Esophagus (tissue), 2 donors: ENCODE results near the gene MARK2. TPM values are rescaled to one million over a fixed set of nuclear protein-coding genes. Genes with fewer than 3 reads are reported as not detected.
A peak's percentile ranks its signal among the peaks of the same experiment; 100 is the strongest.

Source experiments
- H3K27ac ChIP-seq, 2 donors: one replicate each; pipeline ENCODE4 v1.5.1; 2013; ENCODE audit warnings: low read depth in 2 of 2, mild to moderate bottlenecking in 2 of 2, inconsistent platforms in 1 of 2, low read length in 1 of 2, moderate library complexity in 1 of 2
- H3K27me3 ChIP-seq, 2 donors: one replicate each; pipeline ENCODE4 v1.6.1; 2013; ENCODE audit warnings: low read length in 2 of 2, control low read depth in 1 of 2, mild to moderate bottlenecking in 1 of 2; ENCODE audit not compliant: insufficient read depth in 2 of 2, control insufficient read depth in 1 of 2
- H3K36me3 ChIP-seq, 2 donors: one replicate each; pipeline ENCODE4 v1.6.1; 2013; ENCODE audit warnings: low read length in 1 of 2; ENCODE audit not compliant: control insufficient read depth in 2 of 2, insufficient read depth in 2 of 2
- H3K4me1 ChIP-seq, 2 donors: one replicate each; pipeline ENCODE4 v1.6.1; 2013; ENCODE audit warnings: low read length in 1 of 2; ENCODE audit not compliant: control insufficient read depth in 2 of 2, insufficient read depth in 2 of 2
- H3K4me3 ChIP-seq, 2 donors: one replicate each; pipeline ENCODE4 v1.5.1; 2013; ENCODE audit warnings: low read length in 2 of 2, mild to moderate bottlenecking in 2 of 2, low read depth in 1 of 2, moderate library complexity in 1 of 2
- H3K9me3 ChIP-seq, 2 donors: one replicate each; pipeline ENCODE4 v1.6.1; 2013; ENCODE audit warnings: mild to moderate bottlenecking in 2 of 2, low read depth in 1 of 2, low read length in 1 of 2, moderate library complexity in 1 of 2; ENCODE audit not compliant: control insufficient read depth in 2 of 2, insufficient read depth in 1 of 2
- WGBS, 2 donors: extraction: QIAGEN DNeasy Blood & Tissue Kit; methylation state at CpG; one replicate each; pipeline ENCODE4 v1.1.7; 2013; 5-methylcytosine and 5-hydroxymethylcytosine counted together
- polyA plus RNA-seq, 2 donors: library from polyadenylated mRNA; stranded (reverse); fragments of 200-250 nt; gene quantifications; one replicate each; pipeline ENCODE4 v1.2.3, GENCODE V29; 2013
- donor health status: healthy with polysubstance abuse.
- donor health status: Bipolar disorder and iron deficiency.

MARK2 gene
- polyA plus RNA-seq, 2 donors, result 29.5 to 29.9 TPM

DNA sequence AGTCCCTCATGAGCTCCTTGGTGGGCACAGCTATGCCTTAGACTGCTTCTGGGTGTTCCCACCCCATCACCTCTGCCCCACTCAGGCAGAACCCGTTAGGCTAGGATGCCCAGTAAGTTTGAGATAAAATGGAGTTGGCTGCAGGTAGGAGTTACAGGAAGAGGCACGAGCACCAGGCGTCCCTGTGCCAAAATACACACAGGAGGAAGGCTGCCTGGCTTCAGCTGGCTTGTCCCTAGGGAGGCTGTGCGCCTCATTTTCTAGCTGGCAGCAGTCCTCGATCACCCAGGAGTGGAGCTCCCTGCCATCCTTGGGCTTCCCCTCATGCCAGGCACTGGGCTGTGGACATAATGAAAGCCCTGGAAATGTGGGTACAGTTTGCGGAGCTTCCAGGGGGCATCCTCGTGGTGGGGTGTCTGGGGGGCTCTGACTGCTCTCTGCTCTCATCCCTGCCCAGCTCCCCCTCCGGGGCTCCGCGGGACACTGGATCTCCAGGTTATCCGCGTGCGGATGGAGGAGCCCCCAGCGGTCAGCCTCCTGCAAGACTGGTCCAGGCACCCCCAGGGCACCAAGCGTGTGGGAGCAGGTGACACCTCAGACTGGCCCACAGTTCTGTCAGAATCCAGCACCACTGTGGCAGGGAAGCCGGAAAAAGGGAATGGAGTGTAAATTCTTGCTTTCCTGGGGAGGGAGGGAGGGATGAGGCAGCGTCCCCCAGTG is 12.3 kb upstream of the MARK2 start:
- no peaks in the 10 kb centered on the region for H3K9me3 ChIP-seq
- H3K27me3 ChIP-seq, result no peaks in the 10 kb centered on the region
- H3K36me3 ChIP-seq, result peaks cover 0 to 10% of the 10 kb centered on the region in 2 donors
- no peak overlapping the region for H3K4me3 ChIP-seq
- H3K4me1 ChIP-seq, result no peaks in the 10 kb centered on the region
- WGBS, 2 donors, result 77 to 83% methylated on average over 17 of the region's 17 CpGs
- H3K27ac ChIP-seq, result no peak overlapping the region

DNA sequence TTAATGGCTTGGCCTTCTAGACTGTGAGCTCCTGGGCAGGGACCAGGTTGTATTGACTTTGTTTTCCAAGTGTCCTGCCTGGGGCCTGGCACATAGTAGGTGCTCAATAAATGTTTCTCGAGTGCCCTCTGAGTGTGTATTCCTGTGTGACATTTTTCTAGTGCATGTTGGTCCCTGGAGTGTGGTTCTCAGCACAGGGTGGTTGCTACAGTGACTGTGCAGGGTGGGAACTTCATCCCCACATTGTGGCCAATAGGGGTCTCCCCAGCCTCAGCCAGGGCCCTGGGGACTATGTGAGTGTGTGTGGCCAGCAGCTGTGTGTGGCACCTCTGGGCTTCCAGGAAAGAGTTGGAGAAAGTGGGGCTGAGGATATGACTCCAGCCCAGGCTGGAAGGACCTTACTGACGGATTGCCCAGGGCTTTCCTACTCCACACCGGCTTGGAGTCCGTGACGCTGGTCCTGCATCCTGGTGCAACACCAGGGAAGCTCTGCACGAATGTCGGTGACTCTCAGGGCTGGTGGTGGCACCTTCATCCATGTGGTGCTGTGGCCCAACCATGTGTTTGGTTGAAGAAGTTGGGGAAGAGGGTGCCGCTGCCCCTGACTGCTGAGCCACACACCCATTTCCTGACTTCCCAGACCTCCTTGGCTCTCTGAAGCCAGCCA is 9.0 kb upstream of the MARK2 start:
- Histone ChIP-seq H3K4me3 (no peak overlapping the region), H3K9me3 (no peaks in the 10 kb centered on the region), H3K36me3 (no peaks in the 10 kb centered on the region), H3K4me1 (no peaks in the 10 kb centered on the region), H3K27ac (no peak overlapping the region), H3K27me3 (no peaks in the 10 kb centered on the region)
- WGBS, 2 donors, result 81 to 86% methylated on average over 8 of the region's 8 CpGs

DNA sequence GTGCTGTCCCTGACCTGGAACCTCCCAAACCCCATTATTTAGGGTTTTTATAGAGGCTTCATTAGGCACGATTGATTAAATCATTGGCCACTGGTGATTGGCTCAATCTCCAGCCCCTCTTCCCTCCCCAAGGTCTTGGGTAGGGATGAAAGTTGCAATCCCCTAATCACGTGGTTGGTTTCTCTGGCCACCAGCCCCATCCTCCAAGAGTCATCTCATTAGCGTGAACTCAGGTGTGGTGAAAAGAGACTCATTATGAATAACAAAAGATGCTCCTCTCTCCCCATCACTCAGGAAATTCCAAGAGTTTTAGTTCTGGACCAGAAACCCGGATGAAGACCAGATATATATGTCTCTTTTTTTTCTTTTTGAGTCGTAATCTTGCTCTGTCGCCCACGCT is 7.6 kb upstream of the MARK2 start:
- H3K27me3 ChIP-seq, result no peaks in the 10 kb centered on the region
- no peaks in the 10 kb centered on the region for H3K9me3 ChIP-seq
- no peaks in the 10 kb centered on the region for H3K36me3 ChIP-seq
- H3K4me3 ChIP-seq, result no peak overlapping the region
- 72 to 78% methylated on average over 7 of the region's 7 CpGs for WGBS, 2 donors
- no peak overlapping the region for H3K27ac ChIP-seq
- H3K4me1 ChIP-seq, result no peaks in the 10 kb centered on the region

DNA sequence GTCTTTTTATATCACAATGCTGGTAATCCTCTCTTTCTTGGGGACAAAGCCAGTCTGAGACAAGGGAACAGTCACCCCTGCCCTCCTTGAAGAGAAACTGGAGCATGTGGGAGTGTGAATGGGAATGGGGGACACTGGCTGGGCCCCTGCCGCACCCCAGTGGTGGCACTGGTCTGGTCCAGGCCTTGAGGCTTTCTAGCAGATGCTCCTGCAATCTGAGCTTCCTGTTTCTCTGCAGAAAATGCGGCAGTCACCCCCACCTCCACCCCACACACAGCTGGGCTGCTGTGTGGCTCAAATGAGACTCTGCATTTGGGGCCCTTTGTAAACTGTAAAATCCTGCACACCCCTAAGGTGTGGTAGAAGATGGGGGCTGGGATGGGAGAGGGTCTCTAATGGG is 6.6 kb upstream of the MARK2 start:
- H3K9me3 ChIP-seq, result no peaks in the 10 kb centered on the region
- H3K27ac ChIP-seq, result no peak overlapping the region
- no peak overlapping the region for H3K4me3 ChIP-seq
- no peaks in the 10 kb centered on the region for H3K4me1 ChIP-seq
- H3K27me3 ChIP-seq, result no peaks in the 10 kb centered on the region
- H3K36me3 ChIP-seq, result no peaks in the 10 kb centered on the region
- WGBS, 2 donors, result 48 to 71% methylated on average over 2 of the region's 2 CpGs

DNA sequence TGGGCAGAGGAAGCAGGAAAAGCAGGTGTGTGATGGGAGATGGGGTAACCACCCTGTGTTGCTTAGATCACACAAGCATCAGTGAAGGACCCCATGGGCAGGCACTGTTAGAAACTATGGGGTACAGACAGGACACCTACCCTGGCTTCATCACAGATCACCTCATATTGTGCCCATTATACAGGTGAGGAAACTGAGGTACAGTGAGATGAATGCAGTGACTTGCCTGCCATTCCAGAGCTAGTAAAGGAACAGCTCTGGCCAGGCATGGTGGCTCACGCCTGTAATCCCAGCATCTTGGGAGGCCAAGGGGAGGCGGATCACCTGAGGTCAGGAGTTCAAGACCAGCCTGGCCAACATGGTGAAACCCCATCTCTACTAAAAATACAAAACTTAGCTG is 5.9 kb upstream of the MARK2 start:
- no peak overlapping the region for H3K4me3 ChIP-seq
- H3K27me3 ChIP-seq, result no peaks in the 10 kb centered on the region
- 92 to 98% methylated on average over 2 of the region's 2 CpGs for WGBS, 2 donors
- no peaks in the 10 kb centered on the region for H3K4me1 ChIP-seq
- no peak overlapping the region for H3K27ac ChIP-seq
- H3K36me3 ChIP-seq, result no peaks in the 10 kb centered on the region
- no peaks in the 10 kb centered on the region for H3K9me3 ChIP-seq

DNA sequence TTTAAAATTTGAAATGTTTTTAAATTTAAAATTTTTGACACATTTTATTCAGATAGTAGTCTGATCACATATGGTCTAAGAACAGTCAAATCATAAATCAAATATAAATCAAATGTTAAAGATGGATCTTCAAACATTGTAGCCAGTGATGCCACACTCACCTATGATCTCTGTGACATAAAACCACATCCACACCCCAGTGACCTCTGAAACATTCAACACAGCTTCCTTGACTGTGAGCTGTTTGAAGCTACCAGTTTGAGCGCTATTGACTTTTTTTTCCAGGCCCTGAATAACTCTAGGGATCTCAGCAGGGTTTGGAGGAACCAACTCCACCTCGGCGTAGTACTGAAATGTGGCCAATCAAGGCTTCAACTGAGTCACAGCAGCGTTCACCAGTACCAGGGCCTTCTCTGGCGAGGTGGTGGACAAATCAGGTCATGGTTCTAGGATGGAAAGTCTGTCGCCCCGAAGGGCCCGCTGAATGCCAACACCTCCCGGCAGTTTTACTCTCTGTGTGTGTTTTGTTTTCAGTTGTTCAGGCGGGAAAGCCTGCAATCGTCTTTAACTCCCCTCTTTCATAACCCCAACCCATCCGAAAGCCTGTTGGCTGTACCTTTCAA is 4.3 kb upstream of the MARK2 start:
- Histone ChIP-seq H3K27ac (no peak overlapping the region), H3K27me3 (no peaks in the 10 kb centered on the region), H3K4me1 (no peaks in the 10 kb centered on the region), H3K9me3 (no peaks in the 10 kb centered on the region), H3K36me3 (no peaks in the 10 kb centered on the region), H3K4me3 (no peak overlapping the region)
- 82 to 83% methylated on average over 12 of the region's 12 CpGs for WGBS, 2 donors

DNA sequence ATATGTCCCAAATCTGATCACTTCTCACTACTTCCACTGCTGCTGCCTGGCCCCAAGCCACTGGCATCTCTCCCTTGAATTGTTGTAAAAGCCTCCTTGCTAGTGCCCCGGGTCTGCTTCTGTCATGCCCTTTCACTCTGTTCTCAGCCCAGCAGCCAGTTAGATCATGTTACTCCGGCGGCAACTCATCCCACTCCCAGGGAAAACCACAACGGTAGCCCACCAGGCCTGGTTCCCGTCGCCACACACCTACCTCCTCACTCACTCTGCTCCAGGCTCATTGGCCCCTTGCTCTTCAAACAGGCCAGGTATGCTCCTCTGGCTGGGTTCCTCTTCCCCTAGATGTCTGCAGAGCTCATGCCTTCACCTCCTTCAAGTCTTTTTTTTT is 3.8 kb upstream of the MARK2 start:
- no peaks in the 10 kb centered on the region for H3K27me3 ChIP-seq
- H3K27ac ChIP-seq, result no peak overlapping the region
- WGBS, 2 donors, result 73 to 81% methylated on average over 6 of the region's 6 CpGs
- no peak overlapping the region for H3K4me3 ChIP-seq
- no peaks in the 10 kb centered on the region for H3K9me3 ChIP-seq
- no peaks in the 10 kb centered on the region for H3K36me3 ChIP-seq
- no peaks in the 10 kb centered on the region for H3K4me1 ChIP-seq

DNA sequence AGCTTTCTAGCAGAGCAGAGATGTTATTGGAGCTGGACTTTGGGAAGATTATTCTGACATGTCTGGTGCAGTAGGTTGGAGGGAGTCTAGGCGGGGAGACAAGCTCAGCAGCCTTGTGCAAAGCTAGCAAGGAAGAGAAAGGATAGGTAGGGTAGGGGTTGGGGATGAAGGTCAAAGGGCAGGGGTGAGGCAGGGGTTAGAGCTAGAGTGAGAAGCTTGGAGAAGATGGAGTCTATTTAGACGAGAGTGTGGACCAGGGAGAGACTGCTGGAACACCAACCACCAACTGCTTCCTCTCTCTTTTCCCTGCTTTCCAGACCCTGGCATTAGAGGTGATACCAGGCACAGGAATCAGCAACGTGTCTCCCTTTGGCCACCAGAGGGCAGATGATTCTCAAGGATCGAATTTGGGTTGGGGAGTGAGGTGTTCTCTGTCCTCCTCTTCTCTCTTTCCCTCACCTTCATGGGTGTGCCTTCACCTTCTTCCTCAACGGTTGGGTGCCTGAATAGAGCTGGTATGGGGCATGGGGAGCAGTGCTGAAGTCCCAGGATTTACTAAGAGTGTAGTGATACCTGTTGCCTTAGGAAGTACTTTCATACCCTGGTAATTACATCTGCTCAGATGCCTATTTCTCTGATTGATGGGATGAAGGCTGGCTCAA is 1.8 kb upstream of the MARK2 start:
- no peaks in the 10 kb centered on the region for H3K27me3 ChIP-seq
- H3K4me3 ChIP-seq, result no peak overlapping the region
- no peaks in the 10 kb centered on the region for H3K9me3 ChIP-seq
- H3K27ac ChIP-seq, result peak overlapping the region; percentile 43 to 95
- H3K36me3 ChIP-seq, result no peaks in the 10 kb centered on the region
- WGBS, 2 donors, result 12 to 14% methylated on average over 5 of the region's 5 CpGs
- H3K4me1 ChIP-seq, result peaks cover 0 to 3% of the 10 kb centered on the region in 2 donors

DNA sequence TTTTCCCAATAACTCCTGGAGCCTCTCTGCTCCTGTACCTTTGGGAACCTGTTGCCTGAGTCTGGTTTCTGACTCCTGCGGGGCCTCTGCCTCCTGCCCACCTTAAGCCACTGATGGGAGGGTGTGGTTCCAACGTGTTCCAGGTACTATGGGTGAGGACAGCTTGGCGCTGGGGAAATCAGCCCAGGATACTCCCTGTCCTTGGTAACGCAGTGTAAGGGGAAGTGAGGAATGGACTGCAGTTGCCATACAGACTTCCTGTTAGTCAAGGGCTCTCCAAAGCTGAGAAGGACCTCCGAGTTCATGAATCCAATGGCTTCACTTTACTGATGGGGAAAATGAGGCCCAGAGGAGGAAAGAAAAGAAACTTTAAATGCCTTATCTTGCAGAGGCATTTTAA is 1.2 kb upstream of the MARK2 start:
- no peak overlapping the region for H3K4me3 ChIP-seq
- H3K4me1 ChIP-seq, result peaks cover 0 to 3% of the 10 kb centered on the region in 2 donors
- H3K27ac ChIP-seq, result peak overlapping the region; percentile 62 to 95
- 37 to 41% methylated on average over 5 of the region's 5 CpGs for WGBS, 2 donors
- no peaks in the 10 kb centered on the region for H3K27me3 ChIP-seq
- H3K36me3 ChIP-seq, result no peaks in the 10 kb centered on the region
- no peaks in the 10 kb centered on the region for H3K9me3 ChIP-seq
